HepG2 (cell line): ENCODE measurements around the gene CABP4. TPM values are rescaled to one million over a fixed set of nuclear protein-coding genes. Genes with fewer than 3 reads are reported as not detected.

Experiments
- AGO2 ChIP-seq: fragments of 200-400 bp; formaldehyde crosslinking; optimal IDR thresholded peaks from 2 replicates; pipeline ENCODE3; 2017; ENCODE audit warnings: mild to moderate bottlenecking, low read depth, low read length, moderate library complexity
- DR1 ChIP-seq: sonication (generic); formaldehyde crosslinking; IDR thresholded peaks from 2 replicates; pipeline ENCODE4 v1.8.0; 2021; ENCODE audit warnings: mild to moderate bottlenecking, missing genetic modification reagents, inconsistent platforms
- FOXA3 ChIP-seq: IDR thresholded peaks from 2 replicates; pipeline ENCODE4 v1.6.1; 2016; ENCODE audit warnings: missing genetic modification reagents, missing compliant biosample characterization
- GATAD2A ChIP-seq: IDR thresholded peaks from 2 replicates; pipeline ENCODE4 v1.6.1; 2016
- HOXA5 ChIP-seq: sonication (generic); formaldehyde crosslinking; IDR thresholded peaks from 2 replicates; pipeline ENCODE4 v1.4.0; 2020; ENCODE audit warnings: missing genetic modification reagents
- HOXA9 ChIP-seq: sonication (generic); formaldehyde crosslinking; IDR thresholded peaks from 2 replicates; pipeline ENCODE4 v1.8.1; 2022; ENCODE audit warnings: missing genetic modification reagents, mild to moderate bottlenecking, moderate library complexity, borderline replicate concordance
- MIER2 ChIP-seq: IDR thresholded peaks from 2 replicates; pipeline ENCODE4 v1.6.1; 2016; ENCODE audit warnings: missing biosample characterization, missing genetic modification reagents
- NR2F1 ChIP-seq, 2 experiments: fragments of 450-650 bp in 1 of 2; formaldehyde crosslinking in 1 of 2; IDR thresholded peaks; 2 replicates each; pipeline versions ENCODE4 v1.5.0 to v1.6.1; 2016 to 2020; ENCODE audit warnings: mild to moderate bottlenecking in 1 of 2, missing compliant biosample characterization in 1 of 2, missing genetic modification reagents in 1 of 2, moderate library complexity in 1 of 2
- PHF21A ChIP-seq: sonication (generic); formaldehyde crosslinking; IDR thresholded peaks from 2 replicates; pipeline ENCODE4 v1.5.0; 2020; ENCODE audit warnings: mild to moderate bottlenecking, missing genetic modification reagents
- POGZ ChIP-seq: sonication (generic); formaldehyde crosslinking; IDR thresholded peaks from 2 replicates; pipeline ENCODE4 v1.4.0; 2020; ENCODE audit warnings: mild to moderate bottlenecking, missing genetic modification reagents
- POLR2G ChIP-seq: fragments of 200-400 bp; formaldehyde crosslinking; IDR thresholded peaks from 2 replicates; pipeline ENCODE4 v1.6.1; 2018; ENCODE audit warnings: mild to moderate bottlenecking, low read depth, low read length, moderate library complexity
- RFX1 ChIP-seq: fragments of 450-650 bp; IDR thresholded peaks from 2 replicates; pipeline ENCODE4 v1.6.1; 2017
- SAFB2 ChIP-seq: sonication (generic); formaldehyde crosslinking; IDR thresholded peaks from 2 replicates; pipeline ENCODE4 v1.5.1; 2020; ENCODE audit warnings: missing genetic modification reagents, low read depth, mild to moderate bottlenecking, borderline replicate concordance
- SMAD3 ChIP-seq: sonication (generic); formaldehyde crosslinking; IDR thresholded peaks from 2 replicates; pipeline ENCODE4 v1.4.0; 2020; ENCODE audit warnings: missing genetic modification reagents
- ZMYM4 ChIP-seq: sonication (generic); formaldehyde crosslinking; IDR thresholded peaks from 2 replicates; pipeline ENCODE4 v1.8.1; 2023; ENCODE audit warnings: mild to moderate bottlenecking, missing genetic modification reagents
- ZNF263 ChIP-seq: sonication (generic); formaldehyde crosslinking; IDR thresholded peaks from 2 replicates; pipeline ENCODE4 v1.4.0; 2020; ENCODE audit warnings: missing genetic modification reagents
- ZNF350 ChIP-seq: sonication (generic); formaldehyde crosslinking; IDR thresholded peaks from 2 replicates; pipeline ENCODE4 v1.4.0; 2020; ENCODE audit warnings: mild to moderate bottlenecking, low read depth, missing genetic modification reagents, borderline replicate concordance
- ZNF678 ChIP-seq: sonication (generic); formaldehyde crosslinking; IDR thresholded peaks from 2 replicates; pipeline ENCODE4 v1.4.0; 2020; ENCODE audit warnings: mild to moderate bottlenecking, missing genetic modification reagents
- ZNF749 ChIP-seq: sonication (generic); formaldehyde crosslinking; IDR thresholded peaks from 2 replicates; pipeline ENCODE4 v1.8.0; 2022; ENCODE audit warnings: mild to moderate bottlenecking, missing genetic modification reagents, moderate library complexity, borderline replicate concordance
- polyA plus RNA-seq, 8 experiments: library from polyadenylated mRNA; depleted of rRNA in 3 of 8; stranded (reverse) in 7 of 8; unstranded in 1 of 8; fragments of >200 nt; fragmentation: Illumina TruSeq in 4 of 8; extraction: Trizol in 4 of 8; gene quantifications; 2 replicates each; pipeline versions ENCODE4 v1.2.1 to v1.2.3, GENCODE V29; 2011 to 2016; ENCODE audit warnings: low read depth in 4 of 8, missing spikeins in 1 of 8, mixed read lengths in 1 of 8; ENCODE audit not compliant: insufficient read depth in 1 of 8
- total RNA-seq, 5 experiments: library from RNA; depleted of rRNA; stranded (reverse); fragments of >200 nt; fragmentation: Illumina TruSeq; extraction: Trizol; gene quantifications; 2 replicates each; pipeline ENCODE4 v1.2.3, GENCODE V29; 2016; ENCODE audit warnings: low read depth in 1 of 5
- TF ChIP-seq, protein P1 (sequence below): sonication (generic); formaldehyde crosslinking; IDR thresholded peaks from 2 replicates; pipeline ENCODE4 v1.5.1; 2020; ENCODE audit warnings: missing genetic modification reagents, mild to moderate bottlenecking, borderline replicate concordance
- TF ChIP-seq, protein P2 (sequence below): sonication (generic); formaldehyde crosslinking; IDR thresholded peaks from 2 replicates; pipeline ENCODE4 v1.5.1; 2020; ENCODE audit warnings: mild to moderate bottlenecking, moderate library complexity, missing genetic modification reagents
- TF ChIP-seq, protein P3 (sequence below): sonication (generic); IDR thresholded peaks from 2 replicates; pipeline ENCODE4 v1.6.1; 2016; ENCODE audit warnings: low read depth, borderline replicate concordance
- TF ChIP-seq, protein P4 (sequence below): sonication (generic); formaldehyde crosslinking; IDR thresholded peaks from 2 replicates; pipeline ENCODE4 v1.4.0; 2020; ENCODE audit warnings: missing genetic modification reagents; ENCODE audit errors: not compliant biosample characterization
- TF ChIP-seq, protein P5 (sequence below): sonication (generic); formaldehyde crosslinking; IDR thresholded peaks from 2 replicates; pipeline ENCODE4 v1.5.0; 2020; ENCODE audit warnings: mild to moderate bottlenecking, missing genetic modification reagents

Gene CABP4
- total and polyA plus RNA-seq, 2 of the 13 experiments (the other 11 are each of a cell fraction or from before 2014, with no cell fraction given), result not detected

DNA sequence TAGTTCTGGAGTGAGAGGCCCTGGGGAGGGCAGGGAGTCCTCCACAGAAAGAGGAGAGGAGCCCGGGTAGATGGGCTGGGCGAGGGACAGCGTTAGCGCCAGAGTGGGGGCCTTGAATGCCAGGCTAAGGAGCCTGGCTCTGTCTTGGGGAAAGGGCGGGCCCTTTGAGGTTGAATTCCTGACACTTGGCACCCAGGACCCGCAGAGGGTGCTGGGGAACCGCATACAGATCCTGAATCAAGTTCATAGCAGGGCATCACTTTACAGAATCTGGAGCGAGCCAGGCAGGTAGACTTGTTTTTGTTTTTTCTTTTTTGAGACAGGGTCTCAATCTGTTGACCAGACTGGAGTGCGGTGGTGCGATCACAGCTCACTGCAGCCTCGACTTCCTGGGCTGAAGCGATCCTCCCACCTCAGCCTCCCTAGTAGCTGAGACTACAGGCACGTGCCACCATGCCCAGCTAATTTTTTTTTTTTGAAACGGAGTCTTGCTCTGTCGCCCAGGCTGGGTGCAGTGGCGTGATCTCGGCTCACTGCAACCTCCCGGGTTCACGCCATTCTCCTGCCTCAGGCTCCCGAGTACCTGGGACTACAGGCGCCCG, 33.6 kb upstream of the CABP4 start (continued):
- TF ChIP-seq, protein P1, sequence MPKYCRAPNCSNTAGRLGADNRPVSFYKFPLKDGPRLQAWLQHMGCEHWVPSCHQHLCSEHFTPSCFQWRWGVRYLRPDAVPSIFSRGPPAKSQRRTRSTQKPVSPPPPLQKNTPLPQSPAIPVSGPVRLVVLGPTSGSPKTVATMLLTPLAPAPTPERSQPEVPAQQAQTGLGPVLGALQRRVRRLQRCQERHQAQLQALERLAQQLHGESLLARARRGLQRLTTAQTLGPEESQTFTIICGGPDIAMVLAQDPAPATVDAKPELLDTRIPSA (CRISPR knock-in tag), result no peak
- TF ChIP-seq RFX1, result no peak
- TF ChIP-seq, protein P2, sequence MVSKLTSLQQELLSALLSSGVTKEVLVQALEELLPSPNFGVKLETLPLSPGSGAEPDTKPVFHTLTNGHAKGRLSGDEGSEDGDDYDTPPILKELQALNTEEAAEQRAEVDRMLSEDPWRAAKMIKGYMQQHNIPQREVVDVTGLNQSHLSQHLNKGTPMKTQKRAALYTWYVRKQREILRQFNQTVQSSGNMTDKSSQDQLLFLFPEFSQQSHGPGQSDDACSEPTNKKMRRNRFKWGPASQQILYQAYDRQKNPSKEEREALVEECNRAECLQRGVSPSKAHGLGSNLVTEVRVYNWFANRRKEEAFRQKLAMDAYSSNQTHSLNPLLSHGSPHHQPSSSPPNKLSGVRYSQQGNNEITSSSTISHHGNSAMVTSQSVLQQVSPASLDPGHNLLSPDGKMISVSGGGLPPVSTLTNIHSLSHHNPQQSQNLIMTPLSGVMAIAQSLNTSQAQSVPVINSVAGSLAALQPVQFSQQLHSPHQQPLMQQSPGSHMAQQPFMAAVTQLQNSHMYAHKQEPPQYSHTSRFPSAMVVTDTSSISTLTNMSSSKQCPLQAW (CRISPR knock-in tag), result no peak
- TF ChIP-seq, protein P3, sequence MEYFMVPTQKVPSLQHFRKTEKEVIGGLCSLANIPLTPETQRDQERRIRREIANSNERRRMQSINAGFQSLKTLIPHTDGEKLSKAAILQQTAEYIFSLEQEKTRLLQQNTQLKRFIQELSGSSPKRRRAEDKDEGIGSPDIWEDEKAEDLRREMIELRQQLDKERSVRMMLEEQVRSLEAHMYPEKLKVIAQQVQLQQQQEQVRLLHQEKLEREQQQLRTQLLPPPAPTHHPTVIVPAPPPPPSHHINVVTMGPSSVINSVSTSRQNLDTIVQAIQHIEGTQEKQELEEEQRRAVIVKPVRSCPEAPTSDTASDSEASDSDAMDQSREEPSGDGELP, result no peak
- TF ChIP-seq POLR2G, result no peak
- TF ChIP-seq MIER2 (CRISPR knock-in tag), result no peak
- TF ChIP-seq AGO2, result no peak
- no peak; the same call in 1 of the 2 replicates for TF ChIP-seq DR1
- TF ChIP-seq FOXA3, result no peak
- 0 out of 2 replicates have a peak, but pooled peaks have one; percentile 1 for TF ChIP-seq SAFB2 (CRISPR knock-in tag)
- no peak for TF ChIP-seq POGZ (CRISPR knock-in tag)
- TF ChIP-seq HOXA5 (CRISPR knock-in tag), result 0 out of 2 replicates have a peak, but pooled peaks have one; percentile 7
- no peak for TF ChIP-seq NR2F1 (CRISPR knock-in tag; IDR thresholded peaks at IDR 0.05)
- no peak for TF ChIP-seq GATAD2A (CRISPR knock-in tag)
- TF ChIP-seq ZNF678 (CRISPR knock-in tag), result no peak
- TF ChIP-seq ZNF749 (CRISPR knock-in tag), result no peak
- no peak for TF ChIP-seq HOXA9 (CRISPR knock-in tag)
- TF ChIP-seq ZNF263 (CRISPR knock-in tag), result peak; percentile 75
- TF ChIP-seq, protein P4, sequence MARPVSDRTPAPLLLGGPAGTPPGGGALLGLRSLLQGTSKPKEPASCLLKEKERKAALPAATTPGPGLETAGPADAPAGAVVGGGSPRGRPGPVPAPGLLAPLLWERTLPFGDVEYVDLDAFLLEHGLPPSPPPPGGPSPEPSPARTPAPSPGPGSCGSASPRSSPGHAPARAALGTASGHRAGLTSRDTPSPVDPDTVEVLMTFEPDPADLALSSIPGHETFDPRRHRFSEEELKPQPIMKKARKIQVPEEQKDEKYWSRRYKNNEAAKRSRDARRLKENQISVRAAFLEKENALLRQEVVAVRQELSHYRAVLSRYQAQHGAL (CRISPR knock-in tag), result no peak
- TF ChIP-seq PHF21A, result no peak
- no peak for TF ChIP-seq ZMYM4 (CRISPR knock-in tag)
- TF ChIP-seq ZNF350 (CRISPR knock-in tag), result 0 out of 2 replicates have a peak, but pooled peaks have one; percentile 23
- no peak for TF ChIP-seq SMAD3 (CRISPR knock-in tag)
- TF ChIP-seq, protein P5, sequence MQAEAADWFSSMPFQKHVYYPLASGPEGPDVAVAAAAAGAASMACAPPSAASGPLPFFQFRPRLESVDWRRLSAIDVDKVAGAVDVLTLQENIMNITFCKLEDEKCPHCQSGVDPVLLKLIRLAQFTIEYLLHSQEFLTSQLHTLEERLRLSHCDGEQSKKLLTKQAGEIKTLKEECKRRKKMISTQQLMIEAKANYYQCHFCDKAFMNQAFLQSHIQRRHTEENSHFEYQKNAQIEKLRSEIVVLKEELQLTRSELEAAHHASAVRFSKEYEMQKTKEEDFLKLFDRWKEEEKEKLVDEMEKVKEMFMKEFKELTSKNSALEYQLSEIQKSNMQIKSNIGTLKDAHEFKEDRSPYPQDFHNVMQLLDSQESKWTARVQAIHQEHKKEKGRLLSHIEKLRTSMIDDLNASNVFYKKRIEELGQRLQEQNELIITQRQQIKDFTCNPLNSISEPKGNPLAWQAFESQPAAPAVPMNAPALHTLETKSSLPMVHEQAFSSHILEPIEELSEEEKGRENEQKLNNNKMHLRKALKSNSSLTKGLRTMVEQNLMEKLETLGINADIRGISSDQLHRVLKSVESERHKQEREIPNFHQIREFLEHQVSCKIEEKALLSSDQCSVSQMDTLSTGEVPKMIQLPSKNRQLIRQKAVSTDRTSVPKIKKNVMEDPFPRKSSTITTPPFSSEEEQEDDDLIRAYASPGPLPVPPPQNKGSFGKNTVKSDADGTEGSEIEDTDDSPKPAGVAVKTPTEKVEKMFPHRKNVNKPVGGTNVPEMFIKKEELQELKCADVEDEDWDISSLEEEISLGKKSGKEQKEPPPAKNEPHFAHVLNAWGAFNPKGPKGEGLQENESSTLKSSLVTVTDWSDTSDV (CRISPR knock-in tag), result 0 out of 2 replicates have a peak, but pooled peaks have one; percentile 16
